Hepatocyte (in vitro differentiated cells): ENCODE results near the gene HINT2. TPM values are rescaled to one million over a fixed set of nuclear protein-coding genes. Genes with fewer than 3 reads are reported as not detected.

Experiments used
- DNase-seq: peaks from one replicate; pipeline ENCODE4 v3.0.0-alpha.2; 2016; ENCODE audit warnings: low spot score
- H2AFZ ChIP-seq: fragments of 200-600 bp; sonication (generic); 2 replicates; pipeline ENCODE4 v1.6.0; 2016; ENCODE audit warnings: antibody characterized with exemption, mild to moderate bottlenecking
- H3K27ac ChIP-seq: fragments of 200-600 bp; sonication (generic); 2 replicates; pipeline ENCODE4 v1.5.1; 2016; ENCODE audit warnings: mild to moderate bottlenecking
- H3K27me3 ChIP-seq: fragments of 200-600 bp; sonication (generic); 2 replicates; pipeline ENCODE4 v1.6.1; 2016
- H3K36me3 ChIP-seq: fragments of 200-600 bp; sonication (generic); replicated peaks from 2 replicates; pipeline ENCODE4 v1.5.1; 2016; ENCODE audit warnings: low read depth; ENCODE audit not compliant: insufficient read depth
- H3K4me1 ChIP-seq: fragments of 200-600 bp; sonication (generic); 2 replicates; pipeline ENCODE4 v1.5.1; 2016; ENCODE audit warnings: mild to moderate bottlenecking, moderate library complexity; ENCODE audit not compliant: insufficient read depth
- H3K4me2 ChIP-seq: fragments of 200-600 bp; sonication (generic); 2 replicates; pipeline ENCODE4 v1.6.0; 2016
- H3K4me3 ChIP-seq: fragments of 200-600 bp; sonication (generic); 2 replicates; pipeline ENCODE4 v1.5.1; 2016; ENCODE audit warnings: mild to moderate bottlenecking
- H3K79me2 ChIP-seq: fragments of 200-600 bp; sonication (generic); 2 replicates; pipeline ENCODE4 v1.6.0; 2017; ENCODE audit warnings: mild to moderate bottlenecking
- H3K9me2 ChIP-seq: fragments of 200-600 bp; sonication (generic); replicated peaks from 2 replicates; pipeline ENCODE4 v1.6.0; 2017; ENCODE audit warnings: mild to moderate bottlenecking; ENCODE audit not compliant: insufficient read depth
- H3K9me3 ChIP-seq: fragments of 200-600 bp; sonication (generic); 2 replicates; pipeline ENCODE4 v1.5.1; 2016; ENCODE audit warnings: low read depth, mild to moderate bottlenecking
- H4K20me1 ChIP-seq: fragments of 200-600 bp; sonication (generic); 2 replicates; pipeline ENCODE4 v1.6.0; 2016; ENCODE audit warnings: mild to moderate bottlenecking; ENCODE audit not compliant: insufficient read depth, poor library complexity, severe bottlenecking
- EZH2 ChIP-seq: fragments of 200-600 bp; sonication (generic); IDR thresholded peaks from 2 replicates; pipeline ENCODE4 v1.6.1; 2016; ENCODE audit warnings: antibody characterized with exemption, mild to moderate bottlenecking, borderline replicate concordance
- EZH2phosphoT487 ChIP-seq: fragments of 200-600 bp; sonication (generic); IDR thresholded peaks from one replicate; pipeline ENCODE4 v1.6.1; 2018; ENCODE audit warnings: antibody characterized with exemption, mild to moderate bottlenecking, low read depth, moderate library complexity; ENCODE audit not compliant: unreplicated experiment, severe bottlenecking
- WGBS: methylation state at CpG from one replicate; pipeline ENCODE4 v1.1.6; 2016; ENCODE audit warnings: low lambda C conversion rate; ENCODE audit errors: missing lambda C conversion rate; 5-methylcytosine and 5-hydroxymethylcytosine counted together
- polyA plus RNA-seq: library from polyadenylated mRNA; unstranded; fragments of >200 nt; fragmentation: Nextera tagmentation; extraction: Ambion mirVana; gene quantifications from 2 replicates; pipeline ENCODE4 v1.2.1, GENCODE V29; 2016
- total RNA-seq: library from RNA; depleted of rRNA; stranded (reverse); fragments of >200 nt; gene quantifications from 2 replicates; pipeline ENCODE4 v1.2.3, GENCODE V29; 2014
- TF ChIP-seq, protein P1 (sequence below): fragments of 200-600 bp; sonication (generic); IDR thresholded peaks from 2 replicates; pipeline ENCODE4 v1.5.1; 2016; ENCODE audit warnings: antibody characterized with exemption, mild to moderate bottlenecking; ENCODE audit not compliant: poor library complexity

HINT2 gene
- total and polyA plus RNA-seq, 2 experiments from 2014 or later: 45.7 to 87.3 TPM

DNA sequence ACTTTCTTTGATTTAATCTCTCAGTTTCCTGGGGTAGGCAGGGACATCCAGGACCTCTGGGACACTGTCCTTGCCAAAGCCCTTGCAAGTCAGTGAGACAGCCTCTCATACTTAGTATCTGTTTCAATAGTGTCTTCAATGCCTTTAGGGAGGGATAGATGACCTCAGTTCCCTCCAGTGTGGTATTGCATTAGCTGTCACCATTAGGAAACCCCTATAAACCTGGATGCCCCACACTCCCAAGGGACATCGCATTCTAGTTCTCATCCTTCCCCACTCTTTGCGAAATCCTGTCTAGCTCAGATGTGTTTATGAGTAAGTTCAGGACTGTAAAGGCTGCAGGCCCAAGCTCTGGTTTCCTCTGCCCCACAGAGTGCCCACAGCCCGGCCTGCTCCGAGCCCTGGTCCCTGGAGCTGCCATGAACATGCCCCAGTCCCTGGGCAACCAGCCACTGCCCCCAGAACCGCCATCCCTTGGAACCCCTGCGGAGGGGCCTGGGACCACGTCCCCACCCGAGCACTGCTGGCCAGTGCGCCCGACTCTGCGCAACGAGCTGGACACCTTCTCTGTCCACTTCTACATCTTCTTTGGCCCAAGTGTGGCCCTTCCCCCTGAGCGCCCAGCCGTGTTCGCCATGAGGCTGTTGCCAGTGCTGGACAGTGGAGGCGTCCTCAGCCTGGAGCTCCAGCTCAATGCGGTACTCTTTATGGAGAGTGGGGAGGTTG lies 27.3 kb upstream of the HINT2 start:
- Histone ChIP-seq H3K9me2 (no peaks in the 10 kb centered on the region), H3K27me3 (no peaks in the 10 kb centered on the region), H3K79me2 (no peaks in the 10 kb centered on the region), H3K36me3 (no peaks in the 10 kb centered on the region), H3K4me1 (peaks cover 24% of the 10 kb centered on the region), H3K9me3 (no peaks in the 10 kb centered on the region), H2AFZ (no peak overlapping the region), H3K4me3 (no peak overlapping the region), H3K4me2 (no peak overlapping the region), H4K20me1 (no peaks in the 10 kb centered on the region), H3K27ac (no peak overlapping the region)
- TF ChIP-seq EZH2phosphoT487 (no peak), EZH2 (no peak)
- TF ChIP-seq, protein P1, sequence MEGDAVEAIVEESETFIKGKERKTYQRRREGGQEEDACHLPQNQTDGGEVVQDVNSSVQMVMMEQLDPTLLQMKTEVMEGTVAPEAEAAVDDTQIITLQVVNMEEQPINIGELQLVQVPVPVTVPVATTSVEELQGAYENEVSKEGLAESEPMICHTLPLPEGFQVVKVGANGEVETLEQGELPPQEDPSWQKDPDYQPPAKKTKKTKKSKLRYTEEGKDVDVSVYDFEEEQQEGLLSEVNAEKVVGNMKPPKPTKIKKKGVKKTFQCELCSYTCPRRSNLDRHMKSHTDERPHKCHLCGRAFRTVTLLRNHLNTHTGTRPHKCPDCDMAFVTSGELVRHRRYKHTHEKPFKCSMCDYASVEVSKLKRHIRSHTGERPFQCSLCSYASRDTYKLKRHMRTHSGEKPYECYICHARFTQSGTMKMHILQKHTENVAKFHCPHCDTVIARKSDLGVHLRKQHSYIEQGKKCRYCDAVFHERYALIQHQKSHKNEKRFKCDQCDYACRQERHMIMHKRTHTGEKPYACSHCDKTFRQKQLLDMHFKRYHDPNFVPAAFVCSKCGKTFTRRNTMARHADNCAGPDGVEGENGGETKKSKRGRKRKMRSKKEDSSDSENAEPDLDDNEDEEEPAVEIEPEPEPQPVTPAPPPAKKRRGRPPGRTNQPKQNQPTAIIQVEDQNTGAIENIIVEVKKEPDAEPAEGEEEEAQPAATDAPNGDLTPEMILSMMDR: no peak
- 96% methylated on average over 17 of the region's 17 CpGs for WGBS
- no peak for DNase-seq

DNA sequence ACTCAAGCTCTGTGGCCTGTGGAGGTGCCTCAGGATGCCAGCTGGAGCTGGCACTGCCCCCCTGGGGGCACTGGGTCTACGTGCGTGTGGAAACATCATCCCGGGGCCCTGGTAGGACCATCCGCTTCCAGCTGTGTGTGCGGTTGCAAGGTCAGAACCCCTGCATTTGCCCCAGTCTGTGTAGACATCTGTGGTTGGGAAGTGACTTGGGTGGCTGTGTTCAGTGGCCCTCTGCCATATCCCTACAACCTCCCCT lies 26.7 kb upstream of the HINT2 start:
- Histone ChIP-seq H2AFZ (no peak overlapping the region), H3K36me3 (no peaks in the 10 kb centered on the region), H3K9me2 (no peaks in the 10 kb centered on the region), H3K4me2 (no peak overlapping the region), H4K20me1 (no peaks in the 10 kb centered on the region), H3K27ac (no peak overlapping the region), H3K4me1 (peaks cover 24% of the 10 kb centered on the region), H3K4me3 (no peak overlapping the region), H3K9me3 (no peaks in the 10 kb centered on the region), H3K27me3 (no peaks in the 10 kb centered on the region), H3K79me2 (no peaks in the 10 kb centered on the region)
- 80% methylated on average over 5 of the region's 5 CpGs for WGBS
- DNase-seq: no peak
- TF ChIP-seq, protein P1: no peak
- TF ChIP-seq EZH2 (no peak), EZH2phosphoT487 (no peak)

DNA sequence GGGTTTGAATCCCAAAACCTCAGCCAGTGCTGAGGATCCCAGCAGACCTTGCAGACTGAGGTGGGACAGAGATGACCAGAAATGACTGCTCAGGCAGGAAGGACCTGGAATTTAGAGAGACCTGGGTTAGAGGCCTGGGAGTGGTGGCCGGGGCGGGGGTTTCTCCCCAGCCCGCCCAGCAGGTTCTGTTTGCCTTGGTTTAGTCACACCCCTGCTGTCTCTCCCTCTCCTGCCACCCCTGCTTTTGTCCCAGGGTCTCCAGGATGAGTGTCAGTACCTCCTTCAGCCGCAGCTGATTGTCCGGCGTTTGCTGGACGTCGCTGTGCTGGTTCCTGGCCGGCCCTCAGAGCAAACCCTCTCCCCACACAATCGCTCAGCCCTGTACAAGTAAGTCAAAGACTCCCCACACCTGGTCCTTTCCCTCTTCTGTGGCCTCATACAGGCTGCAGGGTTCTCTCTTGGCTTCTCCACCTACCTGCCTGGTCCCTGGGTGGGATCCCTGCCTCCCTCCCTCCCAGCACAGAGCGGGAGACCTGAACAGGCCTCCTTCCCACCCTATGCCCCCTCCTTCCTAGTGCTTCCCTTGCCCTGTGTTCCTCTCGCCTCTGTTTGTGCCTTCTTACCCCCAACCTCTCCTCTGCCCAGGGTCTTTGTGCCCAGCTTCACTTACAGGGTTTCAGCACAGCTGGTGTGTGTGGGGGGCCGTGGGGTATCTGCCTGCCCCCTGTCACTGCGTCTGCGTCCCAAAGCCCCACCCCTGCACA lies 26.2 kb upstream of the HINT2 start:
- Histone ChIP-seq H3K79me2 (peaks cover 3% of the 10 kb centered on the region), H2AFZ (no peak overlapping the region), H3K4me3 (no peak overlapping the region), H3K9me3 (no peaks in the 10 kb centered on the region), H3K4me1 (peaks cover 25% of the 10 kb centered on the region), H3K4me2 (no peak overlapping the region), H4K20me1 (no peaks in the 10 kb centered on the region), H3K9me2 (no peaks in the 10 kb centered on the region), H3K27ac (no peak overlapping the region), H3K27me3 (no peaks in the 10 kb centered on the region), H3K36me3 (no peaks in the 10 kb centered on the region)
- no peak for DNase-seq
- no peak for TF ChIP-seq EZH2
- no peak for TF ChIP-seq EZH2phosphoT487
- TF ChIP-seq, protein P1: no peak
- WGBS: 96% methylated on average over 14 of the region's 15 CpGs
